OCI-LY7 (cell line): Measurements from ENCODE around the gene ANXA4. TPM values are rescaled to one million over a fixed set of nuclear protein-coding genes. Genes with fewer than 3 reads are reported as not detected.

Experiments used
- BruUV-seq: library from RNA; stranded (reverse); fragments of 400-500 nt; replicated peaks from 2 replicates; lab custom pipeline; 2021; lab: Mats Ljungman, UMichigan
- CTCF ChIA-PET: fragments of 300-600 bp; sonication (Branson Sonifier 250); formaldehyde crosslinking; loops from one replicate; lab custom pipeline; 2022; ENCODE audit warnings: antibody characterized with exemption; ENCODE audit not compliant: unreplicated experiment; lab: Charles Lee
- POLR2A ChIA-PET: fragments of 300-600 bp; sonication (Branson Sonifier 250); formaldehyde crosslinking; loops from one replicate; lab custom pipeline; 2022; ENCODE audit warnings: antibody characterized with exemption; lab: Charles Lee
- DNase-seq: peaks from one replicate; pipeline ENCODE4 v3.0.0-alpha.2; 2015; ENCODE audit warnings: low spot score
- H2AFZ ChIP-seq: fragments of 200-600 bp; sonication (generic), shearing (Covaris generic); 2 replicates; pipeline ENCODE4 v1.6.1; 2014; ENCODE audit warnings: mild to moderate bottlenecking, antibody characterized with exemption, low read length, moderate library complexity
- H3K27ac ChIP-seq: fragments of 200-600 bp; sonication (generic); 2 replicates; pipeline ENCODE4 v1.5.1; 2014; ENCODE audit warnings: mixed run types, low read depth, mild to moderate bottlenecking, moderate library complexity, low read length, inconsistent platforms; ENCODE audit not compliant: poor library complexity, severe bottlenecking
- H3K36me3 ChIP-seq: fragments of 200-600 bp; sonication (generic); 2 replicates; pipeline ENCODE4 v1.6.1; 2014; ENCODE audit warnings: mild to moderate bottlenecking, antibody characterized with exemption, low read length, moderate library complexity, mixed read lengths; ENCODE audit not compliant: insufficient read depth
- H3K4me1 ChIP-seq: fragments of 200-600 bp; sonication (generic); 2 replicates; pipeline ENCODE4 v1.5.1; 2014; ENCODE audit warnings: mild to moderate bottlenecking, low read length; ENCODE audit not compliant: insufficient read depth, poor library complexity, severe bottlenecking
- H3K4me2 ChIP-seq: fragments of 200-600 bp; sonication (generic); 2 replicates; pipeline ENCODE4 v1.6.1; 2014; ENCODE audit warnings: mild to moderate bottlenecking, low read length
- H3K4me3 ChIP-seq: fragments of 200-600 bp; sonication (generic); 2 replicates; pipeline ENCODE4 v1.5.1; 2014; ENCODE audit warnings: mild to moderate bottlenecking, low read depth, low read length; ENCODE audit not compliant: poor library complexity, severe bottlenecking
- H3K79me2 ChIP-seq: fragments of 200-600 bp; sonication (generic); 2 replicates; pipeline ENCODE4 v1.6.1; 2016; ENCODE audit warnings: low read depth, mild to moderate bottlenecking, low read length, moderate library complexity, mixed read lengths; ENCODE audit not compliant: insufficient read depth
- H3K9me2 ChIP-seq: fragments of 200-600 bp; sonication (generic); 2 replicates; pipeline ENCODE4 v1.6.1; 2016; ENCODE audit warnings: mild to moderate bottlenecking, low read length, mixed read lengths; ENCODE audit not compliant: insufficient read depth
- H3K9me3 ChIP-seq: fragments of 200-600 bp; sonication (generic); 2 replicates; pipeline ENCODE4 v1.6.1; 2014; ENCODE audit warnings: mild to moderate bottlenecking, mixed run types, low read length, mixed read lengths
- H4K20me1 ChIP-seq: fragments of 200-600 bp; sonication (generic); 2 replicates; pipeline ENCODE4 v1.6.1; 2014; ENCODE audit warnings: mild to moderate bottlenecking, antibody characterized with exemption, low read length, moderate library complexity, mixed read lengths; ENCODE audit not compliant: insufficient read depth
- CTCF ChIP-seq: fragments of 200-600 bp; sonication (generic); conservative IDR thresholded peaks from 2 replicates; pipeline ENCODE4 v1.5.1; 2014; ENCODE audit warnings: mild to moderate bottlenecking, antibody characterized with exemption, low read length, moderate library complexity, mixed read lengths
- EZH2phosphoT487 ChIP-seq: fragments of 200-600 bp; sonication (generic); IDR thresholded peaks from 2 replicates; pipeline ENCODE4 v1.6.1; 2018; ENCODE audit warnings: low read depth, borderline replicate concordance, mild to moderate bottlenecking, mixed run types, antibody characterized with exemption, low read length, moderate library complexity, mixed read lengths
- intact Hi-C: fragments of 100-400 bp; cut with micrococcal nuclease; formaldehyde crosslinking; loops from one replicate; pipeline ENCODE4 v1.10.0; 2022; ENCODE audit not compliant: unreplicated experiment
- total RNA-seq, 2 experiments: library from RNA; depleted of rRNA in 1 of 2; stranded (reverse); fragments of >200 nt in 1 of 2; shearing (Covaris generic) in 1 of 2; gene quantifications; 2 replicates each; pipeline ENCODE4 v1.2.3, GENCODE V29; 2014 to 2022

ANXA4 gene
- total RNA-seq, 2 experiments from 2014 or later = 0.38 to 3.5 TPM

GRCh38 chr2:69733342-69734034, 8.4 kb upstream of the ANXA4 start:
- H3K4me2 ChIP-seq = no peak overlapping the region
- no peak for DNase-seq
- CTCF ChIA-PET = no interaction called here
- no peaks in the 10 kb centered on the region for H3K4me1 ChIP-seq
- H3K4me3 ChIP-seq = no peak overlapping the region
- no TSS peak for BruUV-seq
- H2AFZ ChIP-seq = no peak overlapping the region
- H3K9me2 ChIP-seq = no peaks in the 10 kb centered on the region
- no peaks in the 10 kb centered on the region for H3K79me2 ChIP-seq
- intact Hi-C loops = no loop called here
- no peaks in the 10 kb centered on the region for H4K20me1 ChIP-seq
- no peaks in the 10 kb centered on the region for H3K36me3 ChIP-seq
- H3K9me3 ChIP-seq = no peaks in the 10 kb centered on the region
- no peak for TF ChIP-seq EZH2phosphoT487
- no peak for TF ChIP-seq CTCF
- H3K27ac ChIP-seq = no peak overlapping the region
- POLR2A ChIA-PET = interaction anchor here (0.6 to 1.8 kb wide), 6 partner anchors 9 to 181 kb away, joined by 3 to 8 read pairs (median 3); no protein-coding TSS in a partner anchor

- H3K4me2 ChIP-seq = no peak overlapping the region
- DNase-seq = no peak
- ChIA-PET CTCF (no interaction called here), POLR2A (interaction anchor here (1.0 to 1.8 kb wide), 4 partner anchors 9 to 180 kb away, joined by 3 to 8 read pairs (median 4); no protein-coding TSS in a partner anchor)
- no peaks in the 10 kb centered on the region for H4K20me1 ChIP-seq
- no peaks in the 10 kb centered on the region for H3K79me2 ChIP-seq
- H3K9me2 ChIP-seq = no peaks in the 10 kb centered on the region
- no peaks in the 10 kb centered on the region for H3K9me3 ChIP-seq
- no peak overlapping the region for H3K4me3 ChIP-seq
- TF ChIP-seq EZH2phosphoT487 = no peak
- TF ChIP-seq CTCF = no peak
- BruUV-seq = no TSS peak
- no peak overlapping the region for H2AFZ ChIP-seq
- intact Hi-C loops = no loop called here
- H3K4me1 ChIP-seq = no peaks in the 10 kb centered on the region
- H3K27ac ChIP-seq = no peak overlapping the region
- H3K36me3 ChIP-seq = no peaks in the 10 kb centered on the region
These were observed 7.8 kb upstream of the ANXA4 start for GRCh38 chr2:69734035-69734611.
